ENCODE measurements around the gene MCTP2.

Gene MCTP2

DNA sequence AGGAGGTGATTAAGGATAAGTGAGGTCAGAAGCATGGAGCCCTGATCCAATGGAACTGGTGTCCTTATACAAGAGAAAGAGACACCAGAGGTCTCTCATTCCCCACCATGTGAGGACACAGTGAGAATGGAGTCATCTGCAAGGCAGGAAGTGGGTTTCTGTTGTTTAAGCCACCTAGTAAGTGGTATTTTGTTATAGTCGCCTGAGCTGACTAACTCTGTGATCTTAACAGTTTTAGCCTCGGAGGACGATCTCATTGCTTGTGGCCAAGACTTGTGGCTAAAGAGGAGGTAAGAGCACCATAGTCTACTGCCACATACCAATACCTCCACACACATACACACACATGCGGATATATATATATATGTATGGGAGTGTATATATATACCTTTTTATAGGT lies 73.8 kb downstream of the MCTP2 start:
- Mint-ChIP-seq H3K27ac (peak overlapping the region; percentile 89 to 97), H3K9me3 (peaks cover 0 to 2% of the 10 kb centered on the region in 2 donors), H3K27me3 (no peaks in the 10 kb centered on the region), H3K4me1 (ENCODE audit: low read depth in 2 of 2) (peaks cover 46% of the 10 kb centered on the region in 2 donors), H3K36me3 (ENCODE audit: insufficient read depth) (peaks cover 11% of the 10 kb centered on the region), H3K4me3 (peak overlapping the region; percentile 71)
- DNase-seq = peak; percentile 41 to 50 (median 44)
- peak; percentile 75 for ATAC-seq (replicated peaks)

DNA sequence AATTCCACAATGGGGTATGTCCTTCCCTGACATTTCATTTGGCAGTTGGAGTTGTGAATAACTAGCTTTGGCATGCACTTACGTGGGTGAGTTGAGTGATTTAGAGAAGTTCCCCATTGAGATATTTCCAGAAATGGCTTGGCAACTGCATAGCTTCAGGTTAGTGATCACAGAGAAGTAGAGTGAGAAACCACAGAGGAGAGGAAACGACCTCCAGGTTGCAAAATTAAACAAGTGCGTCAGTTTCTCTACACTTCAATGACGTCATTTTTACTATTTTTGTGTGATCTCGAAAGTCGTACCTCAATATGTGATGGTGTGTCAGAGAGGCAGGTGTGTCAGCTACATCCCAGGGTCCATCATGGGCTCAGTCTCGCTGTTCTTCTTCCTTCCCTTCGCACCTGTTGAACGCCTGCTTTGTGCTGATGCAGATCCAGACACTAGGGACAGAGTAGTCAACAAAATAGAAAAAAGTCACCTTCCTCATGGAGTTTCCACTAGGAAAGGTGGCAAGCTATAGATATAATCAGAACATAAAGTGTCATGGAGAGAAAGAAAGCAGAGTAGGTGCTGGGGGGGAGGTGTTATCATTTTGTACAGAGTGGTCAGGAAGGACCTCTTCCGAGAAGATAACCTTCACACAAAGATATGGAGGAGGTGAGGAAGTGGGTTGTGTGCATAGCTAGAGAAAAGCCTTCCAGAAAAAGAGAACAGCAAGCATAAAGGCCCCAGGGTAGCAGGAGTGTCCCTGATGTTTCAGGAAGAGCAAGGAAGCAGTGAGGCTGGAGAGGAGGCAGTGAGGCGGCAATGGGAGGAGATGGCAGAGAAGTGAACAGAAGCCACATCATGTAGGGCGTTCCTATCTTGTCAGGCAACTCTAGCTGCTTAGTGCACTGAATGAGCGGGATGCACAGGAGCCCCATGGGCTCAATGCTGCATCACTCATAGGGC lies 75.6 kb downstream of the MCTP2 start:
- Mint-ChIP-seq H3K27ac (peak overlapping the region; percentile 89 to 97), H3K9me3 (peaks cover 0 to 2% of the 10 kb centered on the region in 2 donors), H3K36me3 (ENCODE audit: insufficient read depth) (peaks cover 11% of the 10 kb centered on the region), H3K27me3 (no peaks in the 10 kb centered on the region), H3K4me3 (peak overlapping the region; percentile 71), H3K4me1 (ENCODE audit: low read depth in 2 of 2) (peaks cover 42 to 48% of the 10 kb centered on the region in 2 donors)
- DNase-seq = peak in 2 of 3 experiments; percentile 27 to 37
- peak; percentile 69 for ATAC-seq (replicated peaks)

DNA sequence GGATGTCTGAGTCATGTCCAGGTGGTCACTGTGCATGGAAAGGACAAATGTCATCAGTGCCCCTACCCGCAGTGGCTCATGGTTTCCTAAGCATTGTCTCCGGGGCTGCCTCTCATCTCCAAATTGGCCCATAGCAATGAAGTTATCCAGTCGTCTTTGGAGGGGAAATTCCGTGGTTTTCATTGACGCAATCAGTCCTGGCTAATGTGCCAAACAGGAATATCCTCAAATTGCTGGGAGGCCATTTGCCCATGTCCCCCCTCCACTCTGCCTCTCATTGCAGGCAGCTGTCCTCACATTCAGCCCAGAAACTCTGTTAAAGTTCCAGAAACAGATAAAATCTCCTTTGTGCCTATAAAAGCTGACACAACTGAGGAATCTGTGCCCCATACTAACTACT lies 81.6 kb downstream of the MCTP2 start:
- Mint-ChIP-seq H3K27me3 (no peaks in the 10 kb centered on the region), H3K27ac (no peak overlapping the region), H3K9me3 (no peaks in the 10 kb centered on the region), H3K4me3 (no peak overlapping the region), H3K4me1 (ENCODE audit: low read depth in 2 of 2) (peaks cover 0 to 22% of the 10 kb centered on the region in 2 donors), H3K36me3 (ENCODE audit: insufficient read depth) (peaks cover 7% of the 10 kb centered on the region)
- DNase-seq (no peak), ATAC-seq (replicated peaks) (no peak)

DNA sequence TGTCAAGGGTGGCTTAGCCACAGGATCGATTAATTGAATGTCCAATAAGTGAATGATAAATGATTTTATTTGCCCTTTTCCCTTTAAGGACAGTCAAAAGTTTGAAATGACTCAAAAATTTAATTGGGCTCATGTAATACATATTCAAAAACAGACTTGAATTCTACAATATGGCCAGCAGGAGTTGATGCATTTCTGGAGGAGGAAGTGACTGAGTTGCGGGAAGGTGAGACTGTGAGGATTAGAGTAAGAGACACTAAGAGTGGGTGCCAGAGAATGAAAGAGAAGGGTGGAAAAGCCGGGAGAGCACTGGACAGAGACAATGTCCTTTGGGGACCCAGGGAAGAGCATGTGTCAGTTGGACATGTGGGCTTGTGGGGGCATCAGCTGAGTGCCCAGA lies 83.3 kb downstream of the MCTP2 start:
- ATAC-seq (replicated peaks) = no peak
- Mint-ChIP-seq H3K4me3 (no peak overlapping the region), H3K36me3 (ENCODE audit: insufficient read depth) (peaks cover 18% of the 10 kb centered on the region)

DNA sequence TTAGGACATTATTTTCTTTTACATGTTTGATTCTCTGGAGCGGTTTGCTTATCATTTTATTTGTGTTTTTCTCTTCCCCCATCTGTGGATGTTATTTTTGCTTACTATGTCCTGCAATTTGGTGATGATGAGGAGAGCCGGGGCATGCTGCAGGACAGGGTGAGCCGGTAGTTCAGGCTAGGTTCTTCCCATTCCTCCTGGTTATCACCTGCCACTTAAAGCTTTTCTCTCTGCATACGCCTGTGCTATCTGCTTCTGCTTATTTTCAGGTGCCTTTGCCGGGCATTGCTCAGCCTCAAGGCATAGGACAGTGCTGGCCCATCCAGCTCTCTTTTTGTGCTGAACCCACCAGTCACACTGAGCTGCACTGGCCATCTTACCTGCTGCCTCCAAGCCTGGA lies 85.8 kb downstream of the MCTP2 start:
- H3K27ac Mint-ChIP-seq = peak overlapping the region; percentile 8 to 82
- no peak for DNase-seq
- peaks cover 0 to 17% of the 10 kb centered on the region in 2 donors for H3K4me1 Mint-ChIP-seq (ENCODE audit: low read depth in 2 of 2)
- H3K27me3 Mint-ChIP-seq = no peaks in the 10 kb centered on the region
- no peak overlapping the region for H3K4me3 Mint-ChIP-seq
- H3K9me3 Mint-ChIP-seq = no peaks in the 10 kb centered on the region
- peaks cover 29% of the 10 kb centered on the region for H3K36me3 Mint-ChIP-seq (ENCODE audit: insufficient read depth)
- no peak for ATAC-seq (replicated peaks)

More for the DNA sequence above, 83.3 kb downstream of the MCTP2 start:
- no peaks in the 10 kb centered on the region for H3K27me3 Mint-ChIP-seq
- DNase-seq = no peak
- H3K4me1 Mint-ChIP-seq (ENCODE audit: low read depth in 2 of 2) = peaks cover 0 to 26% of the 10 kb centered on the region in 2 donors
- H3K27ac Mint-ChIP-seq = peak overlapping the region; percentile 0 to 57
- H3K9me3 Mint-ChIP-seq = no peaks in the 10 kb centered on the region

- Mint-ChIP-seq H3K9me3 (no peaks in the 10 kb centered on the region), H3K4me3 (no peak overlapping the region), H3K27ac (peak overlapping the region in 1 of 2 donors; percentile 70), H3K4me1 (ENCODE audit: low read depth in 2 of 2) (peaks cover 17 to 26% of the 10 kb centered on the region in 2 donors), H3K27me3 (no peaks in the 10 kb centered on the region), H3K36me3 (ENCODE audit: insufficient read depth) (peaks cover 36% of the 10 kb centered on the region)
- DNase-seq (no peak), ATAC-seq (replicated peaks) (no peak)
Observed at GRCh38 chr15:94322141-94322540, 90.8 kb downstream of the MCTP2 start.

DNA sequence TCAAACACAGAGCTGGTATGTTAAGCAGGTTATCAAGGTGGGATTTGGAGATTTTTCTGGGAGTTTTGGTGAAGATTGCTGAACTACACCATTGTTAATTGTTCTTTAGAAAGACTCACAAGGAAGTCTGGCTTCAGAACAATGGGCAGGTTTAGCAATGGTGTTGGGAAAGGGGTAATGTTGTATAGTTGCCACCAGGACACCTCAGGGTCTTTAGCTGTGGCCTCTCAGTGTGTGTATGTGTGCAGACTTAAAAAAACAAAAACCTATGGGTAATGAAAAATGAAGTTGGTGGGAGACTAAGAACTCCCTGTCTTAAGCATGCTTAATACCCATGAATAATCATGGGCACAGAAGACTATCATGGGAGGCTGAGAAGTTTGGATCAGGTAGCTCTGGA lies 91.7 kb downstream of the MCTP2 start:
- Mint-ChIP-seq H3K4me1 (ENCODE audit: low read depth in 2 of 2) (peaks cover 20 to 28% of the 10 kb centered on the region in 2 donors), H3K36me3 (ENCODE audit: insufficient read depth) (peaks cover 28% of the 10 kb centered on the region), H3K27me3 (no peaks in the 10 kb centered on the region), H3K9me3 (no peaks in the 10 kb centered on the region), H3K4me3 (no peak overlapping the region), H3K27ac (peak overlapping the region in 1 of 2 donors; percentile 70)
- ATAC-seq (replicated peaks) (no peak), DNase-seq (no peak)

DNA sequence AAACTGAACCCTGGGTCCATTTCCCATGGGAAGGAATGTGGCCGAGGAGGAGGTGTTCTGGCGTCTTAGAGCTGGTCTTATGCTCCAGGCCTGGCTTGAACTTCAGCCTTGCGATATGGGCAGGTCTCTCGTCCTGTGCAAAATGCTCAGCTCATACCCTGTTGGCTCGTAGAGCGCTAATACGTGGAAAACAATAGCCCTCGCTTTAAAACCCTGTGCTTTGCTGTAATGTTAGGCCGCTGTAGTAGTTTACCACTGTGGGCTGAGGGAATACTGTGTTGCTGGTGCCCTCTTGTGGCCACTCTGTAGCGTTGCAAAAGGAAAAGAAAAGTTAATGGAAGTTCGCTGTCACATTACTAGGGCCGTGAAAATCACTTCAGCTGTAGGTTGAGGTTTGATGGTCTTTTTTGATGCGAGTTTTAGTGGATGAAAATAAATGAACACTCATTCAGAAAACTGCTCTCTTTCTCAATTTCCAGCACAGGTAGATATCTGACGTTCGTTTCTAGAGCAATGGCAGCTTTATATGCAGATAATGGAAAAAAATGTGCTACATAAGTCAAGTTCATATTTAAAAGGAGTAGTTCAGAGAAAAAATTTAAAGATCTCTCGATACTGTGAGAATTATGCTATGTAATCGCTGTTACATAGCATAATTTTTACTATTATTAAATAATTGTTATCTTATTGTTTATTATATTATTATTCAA lies 92.9 kb downstream of the MCTP2 start:
- Mint-ChIP-seq H3K27me3 (no peaks in the 10 kb centered on the region), H3K4me3 (peak overlapping the region in 1 of 2 donors; percentile 47), H3K36me3 (ENCODE audit: insufficient read depth) (peaks cover 18% of the 10 kb centered on the region), H3K4me1 (ENCODE audit: low read depth in 2 of 2) (peaks cover 21 to 26% of the 10 kb centered on the region in 2 donors), H3K27ac (peak overlapping the region; percentile 88 to 89), H3K9me3 (no peaks in the 10 kb centered on the region)
- DNase-seq = peak; percentile 54 to 57 (median 55)
- peak; percentile 70 for ATAC-seq (replicated peaks)

DNA sequence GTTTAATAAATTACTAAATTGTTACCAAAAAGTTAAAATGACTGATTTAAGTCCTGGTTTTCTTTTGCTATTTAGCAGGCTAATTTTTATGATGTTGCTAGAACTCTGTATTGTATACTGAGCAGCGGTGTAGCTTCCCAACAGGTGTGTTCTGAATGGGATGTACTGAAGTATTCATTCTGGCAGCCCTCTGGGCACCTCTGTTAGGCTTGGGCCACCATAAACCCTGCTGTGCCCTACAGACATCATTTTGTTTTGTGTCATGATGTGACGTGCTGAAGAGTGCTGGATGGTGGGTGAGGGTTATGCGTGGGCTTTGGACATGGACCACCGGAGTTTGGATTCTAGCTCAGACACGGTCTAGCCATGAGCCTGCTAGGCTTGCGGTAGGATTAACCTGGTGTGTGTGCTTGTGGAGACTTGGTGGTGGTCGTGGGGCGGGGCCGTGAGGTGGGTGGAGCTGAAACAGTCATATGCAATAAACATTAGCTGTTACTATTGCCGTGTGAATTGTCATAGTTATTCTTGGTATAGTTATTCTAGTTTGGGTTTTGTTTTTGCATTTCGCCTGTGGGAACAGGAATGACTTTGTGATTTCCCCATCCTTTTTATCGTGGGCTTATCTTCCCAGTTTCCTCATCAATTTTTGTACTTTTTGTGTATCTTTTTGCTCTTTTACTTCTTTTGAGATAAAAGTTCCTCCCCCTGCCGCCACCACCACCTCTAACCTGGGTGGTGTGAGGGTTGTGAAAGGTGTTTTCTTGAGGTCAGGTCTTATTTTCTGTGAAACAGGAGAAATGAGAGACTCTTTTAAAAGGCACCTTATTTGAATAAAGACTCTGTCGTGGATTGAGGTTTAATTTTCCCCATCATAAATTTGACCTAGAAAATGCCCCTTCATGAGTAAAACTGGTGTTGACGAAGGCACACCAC lies 93.7 kb downstream of the MCTP2 start:
- DNase-seq (peak; percentile 50 to 73 (median 54)), ATAC-seq (replicated peaks) (peak; percentile 88)
- Mint-ChIP-seq H3K9me3 (no peaks in the 10 kb centered on the region), H3K36me3 (ENCODE audit: insufficient read depth) (peaks cover 13% of the 10 kb centered on the region), H3K27me3 (no peaks in the 10 kb centered on the region), H3K4me1 (ENCODE audit: low read depth in 2 of 2) (peaks cover 23 to 33% of the 10 kb centered on the region in 2 donors), H3K27ac (peak overlapping the region; percentile 88 to 89), H3K4me3 (peak overlapping the region; percentile 52 to 68)

DNA sequence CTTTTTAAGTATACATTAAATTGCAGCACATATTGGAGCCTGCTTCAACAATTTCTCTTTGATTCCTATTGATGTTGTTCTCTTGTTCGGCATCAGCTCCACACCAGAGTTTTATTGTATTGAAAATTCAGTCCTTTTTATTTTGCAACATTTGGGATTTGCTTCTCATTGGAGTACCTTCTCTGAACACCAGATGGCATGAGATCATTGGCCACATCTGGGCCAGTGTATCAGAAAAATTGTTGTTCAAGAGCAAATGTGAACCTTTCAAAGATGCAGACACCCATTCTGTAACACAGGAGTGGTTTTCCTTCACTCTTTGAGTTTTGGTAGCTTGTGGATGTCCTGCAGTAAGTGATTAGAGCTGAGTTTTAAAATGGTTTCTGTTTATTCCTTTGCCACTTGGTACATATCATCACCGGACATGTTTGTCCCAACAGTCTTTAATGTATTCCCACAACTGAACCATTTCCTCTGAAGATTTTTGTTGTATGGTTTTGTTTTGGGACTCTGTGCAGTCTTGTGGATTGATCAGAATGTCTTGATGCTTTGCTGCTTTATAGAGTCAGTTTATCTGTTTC lies 96.1 kb downstream of the MCTP2 start:
- Mint-ChIP-seq H3K4me1 (ENCODE audit: low read depth in 2 of 2) (peaks cover 25 to 44% of the 10 kb centered on the region in 2 donors), H3K4me3 (no peak overlapping the region)
- DNase-seq = peak in 1 of 3 experiments; percentile 11

DNA sequence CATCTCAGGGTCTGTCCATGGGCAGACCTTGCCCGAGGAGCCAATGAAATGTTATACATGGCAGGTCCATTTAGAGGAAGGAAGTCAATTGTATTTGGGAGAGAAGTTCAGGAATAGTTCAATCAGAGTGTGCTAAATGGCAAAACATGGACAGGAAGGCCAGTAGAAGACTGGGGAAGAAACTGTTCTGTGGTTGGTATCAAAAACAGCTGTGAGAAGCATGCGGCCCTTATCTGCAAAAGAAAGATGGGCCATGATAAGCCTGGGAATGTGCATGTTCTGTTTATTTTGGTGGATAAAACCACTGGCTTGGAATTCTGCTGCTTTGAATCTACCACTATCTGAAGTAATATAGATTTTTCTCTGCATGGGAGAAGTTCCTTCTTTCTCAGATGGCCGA lies 100.4 kb downstream of the MCTP2 start:
- DNase-seq (no peak), ATAC-seq (replicated peaks) (no peak)
- Mint-ChIP-seq H3K4me3 (no peak overlapping the region), H3K9me3 (no peaks in the 10 kb centered on the region), H3K36me3 (ENCODE audit: insufficient read depth) (no peaks in the 10 kb centered on the region), H3K27me3 (no peaks in the 10 kb centered on the region), H3K4me1 (ENCODE audit: low read depth in 2 of 2) (peaks cover 14 to 28% of the 10 kb centered on the region in 2 donors), H3K27ac (no peak overlapping the region)

More for the DNA sequence above, 96.1 kb downstream of the MCTP2 start:
- Mint-ChIP-seq H3K27ac (peak overlapping the region in 1 of 2 donors; percentile 80), H3K36me3 (ENCODE audit: insufficient read depth) (peaks cover 8% of the 10 kb centered on the region), H3K27me3 (no peaks in the 10 kb centered on the region), H3K9me3 (no peaks in the 10 kb centered on the region)
- ATAC-seq (replicated peaks) = no peak

DNA sequence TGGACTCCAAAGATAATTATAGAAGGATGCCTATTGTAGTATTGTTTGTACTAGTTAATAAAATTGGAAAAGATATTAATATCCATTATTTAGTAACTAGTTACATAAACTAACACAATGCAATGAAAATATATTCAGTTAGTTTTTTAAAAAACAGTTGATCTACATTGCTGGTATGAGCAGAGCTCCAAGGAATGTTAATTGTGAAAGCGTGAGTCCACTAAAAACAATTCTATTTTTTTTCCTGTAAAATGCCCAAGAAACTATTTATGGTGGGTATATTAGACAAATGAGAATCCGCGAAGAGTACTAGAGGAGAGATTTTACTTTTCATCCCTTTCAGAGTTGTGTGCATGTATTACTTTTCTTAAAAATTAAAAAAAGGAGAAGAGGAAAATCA lies 104.3 kb downstream of the MCTP2 start:
- Mint-ChIP-seq H3K4me1 (ENCODE audit: low read depth in 2 of 2) (peaks cover 6 to 11% of the 10 kb centered on the region in 2 donors), H3K27ac (no peak overlapping the region), H3K9me3 (no peaks in the 10 kb centered on the region), H3K4me3 (no peak overlapping the region), H3K27me3 (no peaks in the 10 kb centered on the region), H3K36me3 (ENCODE audit: insufficient read depth) (peaks cover 4% of the 10 kb centered on the region)
- no peak for DNase-seq
- no peak for ATAC-seq (replicated peaks)

Measured in effector memory CD8-positive, alpha-beta T cell (primary cell).